ENCODE data around the gene GSC2.

The GSC2 gene

GRCh38 chr22:19097518-19097917 is 52.6 kb downstream of the GSC2 start:
- no peak for DNase-seq (ENCODE audit: low read depth in 2 of 2)

Data from stimulated activated CD4-positive, alpha-beta T cell treated with anti-CD3 and anti-CD28 coated beads, Interleukin-1b, Interleukin-23, amount 100 ng/mL, for 4 hours (primary cell).